ENCODE data around the gene CCR7. TPM values are rescaled to one million over a fixed set of nuclear protein-coding genes. Genes with fewer than 3 reads are reported as not detected.

Gene CCR7
- total and polyA plus RNA-seq, 2 of the 8 experiments (the other 6 are each of a cell fraction or from before 2014, with no cell fraction given), result 0.12 to 0.17 TPM

GRCh38 chr17:40596261-40596919, 31.1 kb upstream of the CCR7 start:
- FAIRE-seq (peak; percentile 82), DNase-seq (ENCODE audit: low read depth in 1 of 2, low spot score in 2 of 2) (no peak)
- Histone ChIP-seq H3K4me1 (replicated peaks in 1 of 4; ENCODE audit: control insufficient read depth in 3 of 4, insufficient read depth in 4 of 4, low read length in 3 of 4) (peaks cover 0 to 3% (median 0%) of the 10 kb centered on the region in 4 experiments; a peak in 2 of 7 replicates), H2BK120ac (replicated peaks; ENCODE audit: low read depth, low read length) (no peak overlapping the region), H3K4me3 (ENCODE audit: extremely low read depth in 1 of 4, insufficient read depth in 2 of 4, low read depth in 3 of 4, low read length in 4 of 4) (no peak overlapping the region), H3K18ac (ENCODE audit: extremely low read depth, low read length) (no peak overlapping the region), H3K36me3 (ENCODE audit: control insufficient read depth in 2 of 4, insufficient read depth in 4 of 4, low read length in 3 of 4) (no peaks in the 10 kb centered on the region), H2BK20ac (ENCODE audit: low read length) (no peak overlapping the region), H2AFZ (ENCODE audit: low read length) (no peak overlapping the region), H3K4ac (replicated peaks; ENCODE audit: insufficient read length, low read depth, low read length) (no peak overlapping the region), H2BK15ac (ENCODE audit: low read length) (no peak overlapping the region), H2BK12ac (ENCODE audit: low read depth, low read length) (no peak overlapping the region), H3K27ac (ENCODE audit: low read depth, low read length) (no peak overlapping the region), H3K27me3 (replicated peaks in 1 of 4; ENCODE audit: control insufficient read depth in 3 of 4, extremely low read depth in 1 of 4, insufficient read depth in 3 of 4, low read length in 3 of 4) (no peaks in the 10 kb centered on the region; a peak in 1 of 7 replicates), H4K5ac (ENCODE audit: insufficient read length, low read depth, low read length) (no peak overlapping the region), H2BK5ac (ENCODE audit: low read depth, low read length) (no peak overlapping the region), H4K20me1 (replicated peaks in 1 of 2; ENCODE audit: control insufficient read depth in 1 of 2, insufficient read depth in 2 of 2, low read length in 2 of 2) (no peaks in the 10 kb centered on the region), H3K79me2 (ENCODE audit: control insufficient read depth in 1 of 2, insufficient read depth in 2 of 2, low read length in 2 of 2) (no peaks in the 10 kb centered on the region), H3K9me3 (ENCODE audit: insufficient read depth in 2 of 2, low read depth in 1 of 2, low read length in 1 of 2) (no peaks in the 10 kb centered on the region), H4K8ac (ENCODE audit: extremely low read depth, insufficient read depth, low read length) (no peak overlapping the region), H3K4me2 (ENCODE audit: insufficient read depth in 1 of 2, low read depth in 2 of 2, low read length in 2 of 2) (no peak overlapping the region), H3K23ac (ENCODE audit: insufficient read length) (no peak overlapping the region), H2AK5ac (ENCODE audit: low read depth, low read length) (no peak overlapping the region), H3K79me1 (ENCODE audit: low read depth, low read length) (no peaks in the 10 kb centered on the region), H3K56ac (replicated peaks; ENCODE audit: insufficient read length, low read depth, low read length) (no peak overlapping the region), H3K14ac (ENCODE audit: insufficient read length) (no peak overlapping the region), H3K9ac (replicated peaks in 1 of 4; ENCODE audit: extremely low read depth in 1 of 4, low read depth in 3 of 4, low read length in 3 of 4) (no peak overlapping the region), H3K23me2 (ENCODE audit: low read depth, low read length) (no peaks in the 10 kb centered on the region), H4K91ac (replicated peaks; ENCODE audit: insufficient read length, low read length) (no peak overlapping the region)
- POLR2A ChIA-PET (ENCODE audit: partially characterized antibody), result interaction anchor here (1.6 kb wide), 1 partner anchor 52 kb away, joined by 4 read pairs; no protein-coding TSS in a partner anchor
- CTCF ChIA-PET (ENCODE audit: partially characterized antibody), result interaction anchor here (1.3 kb wide), 1 partner anchor 34 kb away, joined by 3 read pairs; no protein-coding TSS in a partner anchor
- WGBS, 2 experiments (ENCODE audit: extremely low coverage in 1 of 2, insufficient coverage in 1 of 2, insufficient read length in 1 of 2, insufficient replicate concordance in 2 of 2, low coverage in 1 of 2, low lambda C conversion rate in 2 of 2, missing lambda C conversion rate in 1 of 2), result 86% methylated on average over 7 of the region's 7 CpGs; no CpG with 5 or more reads in 1 of the 2 experiments
- no peak for TF ChIP-seq SAP30 (IDR thresholded peaks at IDR 0.05; ENCODE audit: insufficient read depth, insufficient replicate concordance, low read length)
- peak; percentile 57; the same call in 1 of the 2 replicates for TF ChIP-seq SP4 (IDR thresholded peaks at IDR 0.05; ENCODE audit: low read length)
- no peak for TF ChIP-seq RXRA (IDR thresholded peaks at IDR 0.05; ENCODE audit: insufficient read depth, low read depth, low read length)
- TF ChIP-seq JUND (IDR thresholded peaks at IDR 0.05; ENCODE audit: low read length), result no peak
- no peak for TF ChIP-seq SP1 (IDR thresholded peaks at IDR 0.05; ENCODE audit: low read depth, low read length)
- TF ChIP-seq NRF1 (IDR thresholded peaks at IDR 0.05; ENCODE audit: low read depth, low read length), result no peak
- TF ChIP-seq MAFK (IDR thresholded peaks at IDR 0.05; ENCODE audit: low read depth, low read length), result no peak
- TF ChIP-seq USF2 (IDR thresholded peaks at IDR 0.05; ENCODE audit: low read length), result peak; percentile 89
- no peak for TF ChIP-seq BRCA1 (IDR thresholded peaks at IDR 0.05; ENCODE audit: low read depth, low read length)
- peak; percentile 66; the same call in 1 of the 2 replicates for TF ChIP-seq MAX (IDR thresholded peaks at IDR 0.05)
- TF ChIP-seq ATF3 (IDR thresholded peaks at IDR 0.05; ENCODE audit: insufficient read depth, low read depth, low read length), result peak; percentile 69; the same call in 1 of the 2 replicates
